Duodenal mucosa (tissue), 2 donors: Measurements from ENCODE around the gene MYO5C.
A peak's percentile ranks its signal among the peaks of the same experiment; 100 is the strongest.
"Not testable (repeated sequence)": the region's sequence is repeated elsewhere in the genome, so short reads cannot be mapped to it uniquely, and the experiment has no call there.

Experiments
- H3K27ac ChIP-seq: one replicate; pipeline ENCODE4 v1.7.0; 2013; ENCODE audit warnings: low read depth, low read length
- H3K27me3 ChIP-seq, 2 donors: one replicate each; pipeline ENCODE4 v1.7.0; 2013; ENCODE audit warnings: low read length in 2 of 2, control low read depth in 1 of 2; ENCODE audit not compliant: insufficient read depth in 2 of 2, control insufficient read depth in 1 of 2
- H3K36me3 ChIP-seq, 2 donors: one replicate each; pipeline ENCODE4 v1.7.0; 2013; ENCODE audit warnings: low read length in 2 of 2, control low read depth in 1 of 2; ENCODE audit not compliant: insufficient read depth in 2 of 2, control insufficient read depth in 1 of 2
- H3K4me1 ChIP-seq, 2 donors: one replicate each; pipeline ENCODE4 v1.7.0; 2013; ENCODE audit warnings: low read length in 2 of 2, control low read depth in 1 of 2; ENCODE audit not compliant: insufficient read depth in 2 of 2, control insufficient read depth in 1 of 2
- H3K4me3 ChIP-seq, 2 donors: one replicate each; pipeline ENCODE4 v1.7.0; 2013; ENCODE audit warnings: low read length in 2 of 2, low read depth in 1 of 2
- H3K9ac ChIP-seq, 2 donors: one replicate each; pipeline ENCODE4 v1.7.0; 2013; ENCODE audit warnings: low read length in 2 of 2, low read depth in 1 of 2
- H3K9me3 ChIP-seq, 2 donors: one replicate each; pipeline ENCODE4 v1.7.0; 2013; ENCODE audit warnings: low read length in 2 of 2, control low read depth in 1 of 2; ENCODE audit not compliant: control insufficient read depth in 1 of 2

MYO5C gene

DNA sequence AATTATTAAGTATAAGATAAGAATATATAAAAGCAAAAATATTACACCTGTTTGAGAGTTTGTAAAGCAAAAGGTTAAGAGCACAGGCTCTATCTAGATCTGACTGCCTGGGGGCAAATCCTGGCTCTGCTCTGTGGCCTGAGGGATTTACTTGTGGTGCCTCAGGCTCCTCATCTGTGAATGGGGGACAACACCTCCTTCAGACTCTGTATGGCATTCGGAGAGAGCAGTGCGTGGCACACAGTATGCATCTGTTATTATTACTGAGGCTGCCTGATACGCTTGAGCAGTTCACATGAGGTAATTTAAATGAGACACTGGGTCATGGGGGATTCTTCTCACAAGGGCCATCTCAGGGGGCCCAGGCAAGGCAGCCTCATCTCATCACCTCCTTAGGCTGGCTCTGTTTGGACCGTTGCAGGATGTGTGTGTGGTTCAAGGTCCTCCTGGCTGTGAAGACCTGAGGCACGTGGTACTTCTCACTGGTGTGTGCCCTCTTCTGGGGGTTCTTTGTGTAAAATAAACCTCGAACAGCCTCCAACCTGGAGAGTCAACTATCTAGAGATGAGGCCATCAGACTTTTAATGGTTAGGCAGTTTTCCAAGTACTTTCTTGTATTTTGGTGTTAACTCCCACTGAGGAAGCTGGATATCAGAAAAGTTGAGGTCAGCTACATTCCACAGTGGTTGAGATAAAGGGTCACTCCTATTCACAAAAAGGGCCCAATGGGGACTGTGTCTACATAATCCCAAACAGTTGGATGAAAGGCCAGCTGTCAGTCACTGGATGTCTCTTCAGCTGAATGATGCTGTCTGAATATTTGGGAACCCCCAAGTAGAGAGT is 113.4 kb downstream of the MYO5C start:
- peaks cover 12 to 20% of the 10 kb centered on the region in 2 donors for H3K4me1 ChIP-seq
- no peaks in the 10 kb centered on the region for H3K9me3 ChIP-seq
- no peaks in the 10 kb centered on the region for H3K36me3 ChIP-seq
- no peak overlapping the region for H3K4me3 ChIP-seq
- no peaks in the 10 kb centered on the region for H3K27me3 ChIP-seq
- H3K9ac ChIP-seq = no peak overlapping the region
- no peak overlapping the region for H3K27ac ChIP-seq

DNA sequence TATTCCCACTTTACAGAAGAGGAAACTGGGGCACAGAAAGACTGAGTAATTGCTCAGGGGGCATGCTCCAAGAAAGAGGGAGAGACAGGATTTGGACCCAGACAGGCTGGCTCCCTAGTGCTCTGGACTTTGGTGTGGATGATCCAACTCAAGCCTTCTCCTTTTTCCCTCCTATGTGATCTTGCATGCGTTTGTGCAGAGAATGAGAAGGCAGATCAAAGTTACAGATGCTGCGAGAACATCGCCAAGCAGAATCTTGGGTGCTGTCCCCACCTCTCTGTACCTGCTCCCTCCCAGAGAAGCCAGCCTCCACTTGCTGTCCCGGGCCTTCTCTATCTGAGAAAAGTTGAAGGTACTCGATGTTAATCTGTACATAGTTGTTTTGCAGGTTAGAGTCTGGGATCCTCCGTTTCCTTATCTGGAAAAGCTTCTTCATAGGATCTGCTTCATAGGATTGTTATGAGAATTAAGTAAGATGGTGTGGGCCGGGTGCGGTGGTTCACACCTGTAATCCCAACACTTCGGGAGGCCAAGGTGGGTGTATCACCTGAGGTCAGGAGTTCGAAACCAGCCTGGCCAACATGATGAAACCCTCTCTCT is 114.7 kb downstream of the MYO5C start:
- Histone ChIP-seq H3K36me3 (no peaks in the 10 kb centered on the region), H3K4me1 (peaks cover 12 to 20% of the 10 kb centered on the region in 2 donors), H3K9me3 (no peaks in the 10 kb centered on the region), H3K27ac (no peak overlapping the region), H3K4me3 (peak overlapping the region; percentile 79 to 86), H3K9ac (peak overlapping the region; percentile 39 to 75), H3K27me3 (no peaks in the 10 kb centered on the region)

DNA sequence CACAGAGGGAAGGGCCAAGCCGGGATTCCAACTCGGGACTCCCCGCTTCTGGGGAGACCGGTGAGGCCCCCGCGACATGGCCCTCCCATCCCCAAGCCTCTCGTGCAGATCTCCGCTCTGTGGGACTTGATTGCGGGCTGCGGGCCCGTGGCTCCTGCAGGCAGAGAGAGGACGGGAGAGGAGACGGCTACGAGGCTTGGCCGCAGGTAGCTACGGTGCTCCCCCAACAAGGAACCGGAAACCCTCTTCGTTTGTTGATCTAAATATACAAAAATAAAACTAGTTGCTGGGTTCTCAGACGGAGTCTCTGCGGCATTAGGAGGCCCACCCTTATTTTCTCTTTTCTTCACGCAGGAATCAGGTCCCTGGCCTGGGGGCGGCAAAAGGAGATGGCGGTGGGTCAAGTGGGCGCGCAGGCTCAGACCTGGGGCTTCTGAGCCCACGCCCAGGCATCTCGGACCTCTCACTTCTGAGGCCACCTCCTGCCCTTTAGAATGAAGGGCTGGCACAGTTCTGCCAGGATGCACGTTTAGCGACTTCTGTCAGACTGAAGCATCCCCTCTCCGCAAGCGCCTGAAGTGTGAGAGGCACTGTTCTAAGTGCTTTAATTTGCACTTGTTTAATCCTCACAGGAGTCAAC is 115.3 kb downstream of the MYO5C start:
- H3K4me3 ChIP-seq = peak overlapping the region; percentile 79 to 86
- H3K9me3 ChIP-seq = no peaks in the 10 kb centered on the region
- H3K4me1 ChIP-seq = peaks cover 12 to 20% of the 10 kb centered on the region in 2 donors
- H3K9ac ChIP-seq = peak overlapping the region; percentile 75 to 78
- H3K27ac ChIP-seq = peak overlapping the region; percentile 80
- no peaks in the 10 kb centered on the region for H3K36me3 ChIP-seq
- no peaks in the 10 kb centered on the region for H3K27me3 ChIP-seq

DNA sequence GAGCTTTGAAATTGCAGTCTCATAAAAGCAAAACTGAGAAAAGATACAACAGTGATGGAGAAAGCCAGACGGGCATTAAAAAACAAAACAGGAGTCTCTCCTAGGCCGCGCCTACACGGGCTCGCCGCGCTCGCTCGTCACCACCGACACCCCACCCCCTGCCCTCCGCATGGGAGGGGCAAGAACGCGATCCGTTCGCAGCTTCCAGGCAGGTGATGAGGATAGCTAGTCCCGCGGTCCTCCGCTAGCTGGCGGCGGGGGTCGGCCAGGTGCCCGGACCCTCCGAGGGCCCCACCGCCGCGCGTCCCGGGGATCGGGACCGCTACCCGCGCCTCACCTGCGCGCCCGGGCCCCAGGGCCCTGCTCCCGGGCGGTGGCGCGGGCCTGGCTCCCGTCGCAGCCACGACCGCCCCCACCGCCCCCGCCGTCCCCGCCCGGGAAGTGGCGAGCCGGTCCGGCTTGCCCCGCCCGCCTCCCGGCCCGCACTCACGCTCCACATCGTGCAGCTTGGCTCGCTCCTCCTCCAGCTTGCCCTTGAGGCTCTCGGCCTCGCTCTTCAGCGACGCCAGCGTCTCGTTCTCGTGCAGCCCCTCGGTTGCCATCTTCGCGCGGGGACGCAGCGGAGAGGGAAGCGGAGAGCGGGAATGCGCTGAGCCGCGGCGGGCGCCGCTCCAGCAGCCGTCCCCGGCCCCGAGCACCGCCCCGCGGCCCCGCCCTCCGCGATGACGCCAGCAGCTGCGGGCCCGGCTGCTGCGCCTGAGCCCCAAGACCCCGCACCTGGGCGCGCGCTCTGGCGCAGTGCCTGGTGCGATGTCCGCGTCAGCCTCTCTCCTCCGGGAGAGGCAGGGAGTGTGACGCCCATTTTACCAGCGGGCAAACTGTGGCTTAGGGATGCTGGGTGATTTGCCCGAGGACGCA is 116.1 kb downstream of the MYO5C start:
- peak overlapping the region; percentile 80 for H3K27ac ChIP-seq
- peaks cover 12 to 18% of the 10 kb centered on the region in 2 donors for H3K4me1 ChIP-seq
- H3K27me3 ChIP-seq = no peaks in the 10 kb centered on the region
- H3K9me3 ChIP-seq = no peaks in the 10 kb centered on the region
- no peaks in the 10 kb centered on the region for H3K36me3 ChIP-seq
- peak overlapping the region; percentile 79 to 86 for H3K4me3 ChIP-seq
- peak overlapping the region; percentile 75 to 78 for H3K9ac ChIP-seq

DNA sequence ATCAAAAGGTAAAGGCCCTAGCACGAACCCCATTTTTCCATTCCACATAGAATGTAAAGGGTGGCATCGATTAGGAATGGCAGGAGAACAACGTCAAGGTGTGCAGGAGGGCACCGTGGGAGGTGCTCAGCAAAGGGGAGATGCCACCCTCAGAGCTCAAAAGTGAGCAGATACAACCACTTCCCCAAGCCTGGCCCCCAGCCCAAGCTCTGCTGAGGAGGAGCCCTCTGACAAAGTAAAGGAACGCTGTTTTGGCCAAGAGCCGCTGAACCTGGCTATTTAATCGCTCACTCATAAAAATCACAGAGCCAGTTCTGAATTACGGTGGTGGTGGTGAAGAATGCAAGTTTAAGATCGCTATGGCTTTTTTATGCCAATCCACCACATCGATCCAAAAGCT is 116.8 kb downstream of the MYO5C start:
- peaks cover 12 to 14% of the 10 kb centered on the region in 2 donors for H3K4me1 ChIP-seq
- peak overlapping the region; percentile 79 to 86 for H3K4me3 ChIP-seq
- H3K36me3 ChIP-seq = no peaks in the 10 kb centered on the region
- H3K27me3 ChIP-seq = no peaks in the 10 kb centered on the region
- H3K9me3 ChIP-seq = no peaks in the 10 kb centered on the region
- peak overlapping the region; percentile 66 to 74 for H3K9ac ChIP-seq
- H3K27ac ChIP-seq = peak overlapping the region; percentile 80

DNA sequence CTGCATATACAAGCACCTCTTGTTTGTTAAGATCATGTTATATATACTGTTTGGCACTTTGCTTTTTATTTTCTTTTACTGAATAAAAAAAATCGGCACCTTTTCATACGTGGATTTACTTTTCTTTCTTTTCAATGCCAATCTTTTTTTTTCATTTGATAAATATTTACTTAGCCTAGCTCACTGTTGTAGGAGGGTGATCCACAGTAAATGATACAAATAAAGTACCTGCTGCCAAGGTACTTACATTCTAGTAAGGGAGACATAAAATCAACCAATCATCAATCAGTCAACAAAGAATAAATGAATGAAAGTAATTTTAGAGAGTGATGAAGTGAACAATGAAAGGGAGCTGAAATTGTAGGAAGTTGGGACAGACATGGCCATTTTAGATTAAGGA is 122.7 kb downstream of the MYO5C start:
- Histone ChIP-seq H3K27me3 (no peaks in the 10 kb centered on the region), H3K4me3 (no peak overlapping the region), H3K9me3 (no peaks in the 10 kb centered on the region), H3K9ac (no peak overlapping the region), H3K27ac (no peak overlapping the region), H3K36me3 (no peaks in the 10 kb centered on the region), H3K4me1 (no peaks in the 10 kb centered on the region)

DNA sequence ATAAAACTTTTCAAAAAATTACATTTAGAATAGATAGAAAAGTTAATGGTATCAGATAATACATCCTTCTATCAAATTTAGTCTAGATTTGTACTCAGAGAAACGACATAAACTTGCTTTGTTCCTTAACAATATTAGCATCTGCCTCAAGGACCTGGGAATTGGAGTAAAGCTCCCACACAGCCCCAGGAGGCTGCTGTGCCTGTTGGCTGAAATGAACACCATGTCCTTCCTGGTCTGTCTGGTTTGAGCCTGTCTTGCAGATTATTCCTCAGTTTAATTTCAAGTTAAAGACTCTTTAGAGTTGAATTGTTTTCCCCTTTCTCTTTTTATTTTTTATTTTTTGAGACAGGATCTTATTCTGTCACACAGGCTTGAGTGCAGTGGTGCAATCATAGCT is 123.8 kb downstream of the MYO5C start:
- Histone ChIP-seq H3K9me3 (no peaks in the 10 kb centered on the region), H3K9ac (no peak overlapping the region), H3K27ac (no peak overlapping the region), H3K27me3 (no peaks in the 10 kb centered on the region), H3K36me3 (no peaks in the 10 kb centered on the region), H3K4me1 (no peaks in the 10 kb centered on the region), H3K4me3 (no peak overlapping the region)

DNA sequence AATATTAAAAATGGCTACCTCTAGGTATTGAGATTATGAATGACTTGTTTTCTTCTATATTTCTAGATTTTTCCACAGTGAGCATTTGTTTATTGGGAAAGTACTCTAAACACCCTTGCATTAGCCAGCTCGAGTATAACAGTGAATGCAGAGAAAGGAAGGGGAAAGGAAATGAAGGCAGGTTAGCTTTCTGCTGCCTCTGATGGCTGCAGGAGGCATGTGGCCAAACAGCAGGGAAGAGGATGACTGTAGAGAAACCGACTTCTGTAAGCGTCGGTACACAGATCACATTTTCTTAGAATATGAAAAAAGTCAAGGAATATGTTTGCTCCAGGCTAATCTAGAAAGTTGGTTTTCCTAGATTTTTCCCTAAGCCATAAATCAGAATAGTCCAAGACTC is 124.2 kb downstream of the MYO5C start:
- Histone ChIP-seq H3K4me1 (no peaks in the 10 kb centered on the region), H3K9ac (no peak overlapping the region), H3K27ac (no peak overlapping the region), H3K9me3 (no peaks in the 10 kb centered on the region), H3K4me3 (no peak overlapping the region), H3K36me3 (no peaks in the 10 kb centered on the region), H3K27me3 (no peaks in the 10 kb centered on the region)

DNA sequence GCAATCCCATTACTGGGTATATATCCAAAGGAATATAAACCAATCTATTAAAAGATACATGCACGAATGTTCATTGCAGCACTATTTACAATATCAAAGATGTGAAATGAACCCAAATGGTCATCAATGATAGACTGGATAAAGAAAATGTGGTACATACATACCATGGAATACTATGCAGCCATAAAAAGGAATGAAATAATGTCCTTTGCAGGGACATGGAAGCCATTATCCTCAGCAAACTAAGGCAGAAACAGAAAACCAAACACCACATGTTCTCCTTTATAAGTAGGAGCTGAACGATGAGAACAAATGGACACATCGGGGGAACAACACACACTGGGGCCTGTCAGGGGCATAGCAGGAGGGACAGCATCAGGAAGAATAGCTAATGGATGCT is 125.4 kb downstream of the MYO5C start:
- not testable (repeated sequence) for H3K9ac ChIP-seq, H3K4me1 ChIP-seq, H3K4me3 ChIP-seq, H3K36me3 ChIP-seq, H3K9me3 ChIP-seq, H3K27me3 ChIP-seq, H3K27ac ChIP-seq
